ENCODE data around the gene MICB. TPM values are rescaled to one million over a fixed set of nuclear protein-coding genes. Genes with fewer than 3 reads are reported as not detected.
"Not testable (repeated sequence)": the region's sequence is repeated elsewhere in the genome, so short reads cannot be mapped to it uniquely, and the experiment has no call there.

The MICB gene
- total RNA-seq, 1 experiment from 2014 or later = 6.4 TPM

GRCh38 chr6:31453259-31453658 lies 44.7 kb upstream of the MICB start:
- H3K4me3 Mint-ChIP-seq (ENCODE audit: unreplicated experiment) = no peak overlapping the region
- Histone ChIP-seq H3K27me3 (replicated peaks; ENCODE audit: control insufficient read depth, insufficient read depth, low read length) (no peaks in the 10 kb centered on the region), H3K9me3 (no peaks in the 10 kb centered on the region; the same call in 1 of the 2 replicates), H3K36me3 (ENCODE audit: control insufficient read depth, insufficient read depth, low read length) (no peaks in the 10 kb centered on the region), H3K4me1 (no peaks in the 10 kb centered on the region), H3K4me3 (ENCODE audit: low read depth, low read length) (no peak overlapping the region)
- CTCF ChIA-PET = no interaction called here
- no peaks in the 10 kb centered on the region for H3K27me3 Mint-ChIP-seq (ENCODE audit: insufficient read depth, unreplicated experiment)
- no peak for DNase-seq
- no peaks in the 10 kb centered on the region for H3K4me1 Mint-ChIP-seq (ENCODE audit: low read depth, unreplicated experiment)
- H3K27ac Mint-ChIP-seq (ENCODE audit: unreplicated experiment) = no peak overlapping the region
- no peaks in the 10 kb centered on the region for H3K36me3 Mint-ChIP-seq (ENCODE audit: insufficient read depth, unreplicated experiment)
- no TSS peak for BruUV-seq (replicated peaks)
- no peak for TF ChIP-seq CTCF (IDR thresholded peaks at IDR 0.05; ENCODE audit: insufficient read depth in 1 of 2, low read depth in 1 of 2, low read length in 1 of 2, severe bottlenecking in 1 of 2, unreplicated experiment in 1 of 2)
- POLR2A ChIA-PET = no interaction called here
- intact Hi-C loops (cut with micrococcal nuclease; ENCODE audit: unreplicated experiment) = no loop called here
- H3K9me3 Mint-ChIP-seq (ENCODE audit: unreplicated experiment) = peaks cover 10% of the 10 kb centered on the region

DNA sequence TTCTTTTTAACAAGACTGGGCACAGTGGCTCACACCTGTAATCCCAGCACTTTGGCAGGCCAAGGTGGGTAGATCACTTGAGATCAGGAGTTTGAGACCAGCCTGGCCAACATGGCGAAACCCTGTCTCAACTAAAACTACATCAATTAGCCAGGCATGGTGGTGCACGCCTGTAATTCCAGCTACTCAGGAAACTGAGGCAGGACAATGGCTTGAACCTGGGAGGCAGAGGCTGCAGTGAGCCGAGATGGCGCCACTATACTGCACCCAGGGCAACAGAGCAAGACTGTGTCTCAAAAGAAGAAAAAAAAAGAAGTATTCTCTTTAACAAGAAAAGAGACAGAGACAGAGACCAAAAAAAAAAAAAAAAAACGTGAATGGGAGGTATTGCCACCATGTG lies 38.1 kb upstream of the MICB start:
- CTCF ChIA-PET; H3K9me3 Mint-ChIP-seq (ENCODE audit: unreplicated experiment); H3K4me1 Mint-ChIP-seq (ENCODE audit: low read depth, unreplicated experiment); H3K27me3 ChIP-seq (replicated peaks; ENCODE audit: control insufficient read depth, insufficient read depth, low read length); H3K4me1 ChIP-seq; H3K9me3 ChIP-seq; intact Hi-C loops (cut with micrococcal nuclease; ENCODE audit: unreplicated experiment); H3K36me3 ChIP-seq (ENCODE audit: control insufficient read depth, insufficient read depth, low read length); DNase-seq; H3K27ac Mint-ChIP-seq (ENCODE audit: unreplicated experiment); BruUV-seq (replicated peaks); H3K27me3 Mint-ChIP-seq (ENCODE audit: insufficient read depth, unreplicated experiment); H3K4me3 ChIP-seq (ENCODE audit: low read depth, low read length); H3K4me3 Mint-ChIP-seq (ENCODE audit: unreplicated experiment); POLR2A ChIA-PET: not testable (repeated sequence)
- H3K36me3 Mint-ChIP-seq (ENCODE audit: insufficient read depth, unreplicated experiment) = peaks cover 10% of the 10 kb centered on the region

DNA sequence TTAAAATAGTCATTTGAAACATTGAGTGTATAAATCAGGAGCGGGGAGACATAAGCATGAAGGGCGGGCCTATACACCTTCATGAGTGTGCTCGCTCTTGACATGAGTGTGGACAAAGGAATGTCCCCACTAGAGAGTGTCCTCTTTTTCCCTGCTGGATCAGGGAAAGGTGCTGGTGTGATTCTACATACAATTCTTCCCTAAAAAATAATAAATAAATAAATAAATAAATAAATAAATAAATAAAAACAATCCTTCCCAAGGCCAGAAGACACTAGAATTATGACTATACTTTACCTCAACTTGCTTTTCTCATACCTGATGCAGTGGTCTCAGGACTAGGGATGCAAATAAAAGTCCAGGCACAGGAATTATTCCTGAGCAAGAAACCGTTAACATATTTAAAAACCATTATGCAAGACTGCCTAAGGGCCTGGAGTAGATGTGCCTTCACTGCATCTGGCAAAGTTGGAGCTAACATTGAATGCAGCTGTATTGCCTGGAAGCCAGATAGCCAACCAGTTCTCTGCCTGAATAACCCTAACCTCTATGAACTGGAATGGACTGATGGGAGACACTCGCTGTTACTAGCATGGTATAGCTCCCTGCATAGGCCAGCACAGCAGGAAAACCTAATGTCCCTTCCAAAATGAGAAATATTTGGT lies 37.5 kb upstream of the MICB start:
- TF ChIP-seq CTCF (IDR thresholded peaks at IDR 0.05; ENCODE audit: insufficient read depth in 1 of 2, low read depth in 1 of 2, low read length in 1 of 2, severe bottlenecking in 1 of 2, unreplicated experiment in 1 of 2) = no peak
- H3K27me3 Mint-ChIP-seq (ENCODE audit: insufficient read depth, unreplicated experiment) = peaks cover 3% of the 10 kb centered on the region
- intact Hi-C loops (cut with micrococcal nuclease; ENCODE audit: unreplicated experiment) = no loop called here
- no peak overlapping the region for H3K27ac Mint-ChIP-seq (ENCODE audit: unreplicated experiment)
- H3K9me3 Mint-ChIP-seq (ENCODE audit: unreplicated experiment) = no peaks in the 10 kb centered on the region
- BruUV-seq (replicated peaks) = no TSS peak
- no peaks in the 10 kb centered on the region for H3K36me3 ChIP-seq (ENCODE audit: control insufficient read depth, insufficient read depth, low read length)
- no peak for DNase-seq
- H3K36me3 Mint-ChIP-seq (ENCODE audit: insufficient read depth, unreplicated experiment) = peaks cover 10% of the 10 kb centered on the region
- ChIA-PET POLR2A (no interaction called here), CTCF (no interaction called here)
- no peak overlapping the region for H3K4me3 Mint-ChIP-seq (ENCODE audit: unreplicated experiment)
- no peaks in the 10 kb centered on the region for H3K27me3 ChIP-seq (replicated peaks; ENCODE audit: control insufficient read depth, insufficient read depth, low read length)
- no peak overlapping the region for H3K4me3 ChIP-seq (ENCODE audit: low read depth, low read length)
- H3K9me3 ChIP-seq = no peaks in the 10 kb centered on the region
- peaks cover 8% of the 10 kb centered on the region for H3K4me1 Mint-ChIP-seq (ENCODE audit: low read depth, unreplicated experiment)
- no peaks in the 10 kb centered on the region for H3K4me1 ChIP-seq
